ENCODE data around the gene LSP1.
"Not testable (repeated sequence)": the region's sequence is repeated elsewhere in the genome, so short reads cannot be mapped to it uniquely, and the experiment has no call there.

The LSP1 gene

GRCh38 chr11:1879342-1879940 lies 26.6 kb downstream of the LSP1 start:
- H3K4me3 ChIP-seq (ENCODE audit: low read length), result no peak overlapping the region
- H3K36me3 ChIP-seq (ENCODE audit: insufficient read depth, low read length), result peaks cover 52% of the 10 kb centered on the region
- peak overlapping the region; percentile 67 for H3K4me2 ChIP-seq (ENCODE audit: low read length)
- H3K9ac ChIP-seq (ENCODE audit: low read depth, low read length), result peak overlapping the region; percentile 92
- H3K4me1 ChIP-seq (ENCODE audit: control insufficient read depth, insufficient read depth, low read length), result peaks cover 76% of the 10 kb centered on the region
- no peaks in the 10 kb centered on the region for H3K27me3 ChIP-seq (ENCODE audit: control insufficient read depth, insufficient read depth, low read length)
- no peaks in the 10 kb centered on the region for H3K9me3 ChIP-seq (replicated peaks; ENCODE audit: low read length)

GRCh38 chr11:1879941-1880720 lies 27.2 kb downstream of the LSP1 start:
- Histone ChIP-seq H3K4me2 (ENCODE audit: low read length) (peak overlapping the region; percentile 67), H3K9me3 (replicated peaks; ENCODE audit: low read length) (no peaks in the 10 kb centered on the region), H3K4me1 (ENCODE audit: control insufficient read depth, insufficient read depth, low read length) (peaks cover 69% of the 10 kb centered on the region), H3K9ac (ENCODE audit: low read depth, low read length) (peak overlapping the region; percentile 92), H3K36me3 (ENCODE audit: insufficient read depth, low read length) (peaks cover 59% of the 10 kb centered on the region), H3K27me3 (ENCODE audit: control insufficient read depth, insufficient read depth, low read length) (no peaks in the 10 kb centered on the region), H3K4me3 (ENCODE audit: low read length) (peak overlapping the region; percentile 41)

GRCh38 chr11:1880746-1881441 lies 28.0 kb downstream of the LSP1 start:
- Histone ChIP-seq H3K4me1 (ENCODE audit: control insufficient read depth, insufficient read depth, low read length) (peaks cover 62% of the 10 kb centered on the region), H3K9ac (ENCODE audit: low read depth, low read length) (peak overlapping the region; percentile 92), H3K4me2 (ENCODE audit: low read length) (peak overlapping the region; percentile 67), H3K9me3 (replicated peaks; ENCODE audit: low read length) (no peaks in the 10 kb centered on the region), H3K4me3 (ENCODE audit: low read length) (peak overlapping the region; percentile 41), H3K36me3 (ENCODE audit: insufficient read depth, low read length) (peaks cover 62% of the 10 kb centered on the region), H3K27me3 (ENCODE audit: control insufficient read depth, insufficient read depth, low read length) (no peaks in the 10 kb centered on the region)

- Histone ChIP-seq H3K4me2 (ENCODE audit: low read length) (peak overlapping the region; percentile 67), H3K27me3 (ENCODE audit: control insufficient read depth, insufficient read depth, low read length) (no peaks in the 10 kb centered on the region), H3K9ac (ENCODE audit: low read depth, low read length) (peak overlapping the region; percentile 92), H3K36me3 (ENCODE audit: insufficient read depth, low read length) (peaks cover 70% of the 10 kb centered on the region), H3K9me3 (replicated peaks; ENCODE audit: low read length) (no peaks in the 10 kb centered on the region), H3K4me3 (ENCODE audit: low read length) (no peak overlapping the region), H3K4me1 (ENCODE audit: control insufficient read depth, insufficient read depth, low read length) (peaks cover 54% of the 10 kb centered on the region)
Observed at GRCh38 chr11:1881442-1882264, 28.8 kb downstream of the LSP1 start.

- Histone ChIP-seq H3K27me3 (ENCODE audit: control insufficient read depth, insufficient read depth, low read length) (no peaks in the 10 kb centered on the region), H3K36me3 (ENCODE audit: insufficient read depth, low read length) (peaks cover 79% of the 10 kb centered on the region)
Observed at GRCh38 chr11:1882265-1883238, 29.7 kb downstream of the LSP1 start.

GRCh38 chr11:1883346-1884302 lies 30.7 kb downstream of the LSP1 start:
- Histone ChIP-seq H3K36me3 (ENCODE audit: insufficient read depth, low read length) (peaks cover 90% of the 10 kb centered on the region), H3K27me3 (ENCODE audit: control insufficient read depth, insufficient read depth, low read length) (no peaks in the 10 kb centered on the region), H3K9ac (ENCODE audit: low read depth, low read length) (no peak overlapping the region), H3K4me1 (ENCODE audit: control insufficient read depth, insufficient read depth, low read length) (peaks cover 45% of the 10 kb centered on the region), H3K4me3 (ENCODE audit: low read length) (no peak overlapping the region), H3K9me3 (replicated peaks; ENCODE audit: low read length) (no peaks in the 10 kb centered on the region), H3K4me2 (ENCODE audit: low read length) (no peak overlapping the region)

More at GRCh38 chr11:1882265-1883238, 29.7 kb downstream of the LSP1 start:
- peak overlapping the region; percentile 46 for H3K9ac ChIP-seq (ENCODE audit: low read depth, low read length)
- H3K4me1 ChIP-seq (ENCODE audit: control insufficient read depth, insufficient read depth, low read length), result peaks cover 46% of the 10 kb centered on the region
- H3K9me3 ChIP-seq (replicated peaks; ENCODE audit: low read length), result no peaks in the 10 kb centered on the region
- H3K4me3 ChIP-seq (ENCODE audit: low read length), result no peak overlapping the region
- H3K4me2 ChIP-seq (ENCODE audit: low read length), result no peak overlapping the region

- Histone ChIP-seq H3K36me3 (ENCODE audit: insufficient read depth, low read length) (peaks cover 95% of the 10 kb centered on the region), H3K9ac (ENCODE audit: low read depth, low read length) (no peak overlapping the region), H3K4me2 (ENCODE audit: low read length) (no peak overlapping the region), H3K27me3 (ENCODE audit: control insufficient read depth, insufficient read depth, low read length) (no peaks in the 10 kb centered on the region), H3K4me3 (ENCODE audit: low read length) (no peak overlapping the region), H3K4me1 (ENCODE audit: control insufficient read depth, insufficient read depth, low read length) (peaks cover 48% of the 10 kb centered on the region), H3K9me3 (replicated peaks; ENCODE audit: low read length) (no peaks in the 10 kb centered on the region)
Observed at GRCh38 chr11:1884303-1884700, 31.4 kb downstream of the LSP1 start.

- Histone ChIP-seq H3K4me1 (ENCODE audit: control insufficient read depth, insufficient read depth, low read length) (peaks cover 42% of the 10 kb centered on the region), H3K36me3 (ENCODE audit: insufficient read depth, low read length) (peaks cover 96% of the 10 kb centered on the region)
- not testable (repeated sequence) for H3K9me3 ChIP-seq (replicated peaks; ENCODE audit: low read length); H3K4me3 ChIP-seq (ENCODE audit: low read length); H3K9ac ChIP-seq (ENCODE audit: low read depth, low read length); H3K4me2 ChIP-seq (ENCODE audit: low read length); H3K27me3 ChIP-seq (ENCODE audit: control insufficient read depth, insufficient read depth, low read length)
Observed at GRCh38 chr11:1886551-1886950, 33.7 kb downstream of the LSP1 start.

- H3K9ac ChIP-seq (ENCODE audit: low read depth, low read length), result no peak overlapping the region
- no peak overlapping the region for H3K4me2 ChIP-seq (ENCODE audit: low read length)
- peaks cover 33% of the 10 kb centered on the region for H3K4me1 ChIP-seq (ENCODE audit: control insufficient read depth, insufficient read depth, low read length)
- peaks cover 87% of the 10 kb centered on the region for H3K36me3 ChIP-seq (ENCODE audit: insufficient read depth, low read length)
- H3K9me3 ChIP-seq (replicated peaks; ENCODE audit: low read length), result no peaks in the 10 kb centered on the region
- H3K4me3 ChIP-seq (ENCODE audit: low read length), result no peak overlapping the region
- H3K27me3 ChIP-seq (ENCODE audit: control insufficient read depth, insufficient read depth, low read length), result no peaks in the 10 kb centered on the region
Observed at GRCh38 chr11:1887451-1888346, 34.8 kb downstream of the LSP1 start.
